HG02884 (cell line): ENCODE data around the gene CCDC117.

ENCODE experiments used
- ATAC-seq: cut with Tn5 transposase; IDR thresholded peaks from one replicate; pipeline ENCODE4 v1.9.1; 2021; ENCODE audit warnings: mild to moderate bottlenecking, moderate library complexity; ENCODE audit not compliant: unreplicated experiment

Gene CCDC117

DNA sequence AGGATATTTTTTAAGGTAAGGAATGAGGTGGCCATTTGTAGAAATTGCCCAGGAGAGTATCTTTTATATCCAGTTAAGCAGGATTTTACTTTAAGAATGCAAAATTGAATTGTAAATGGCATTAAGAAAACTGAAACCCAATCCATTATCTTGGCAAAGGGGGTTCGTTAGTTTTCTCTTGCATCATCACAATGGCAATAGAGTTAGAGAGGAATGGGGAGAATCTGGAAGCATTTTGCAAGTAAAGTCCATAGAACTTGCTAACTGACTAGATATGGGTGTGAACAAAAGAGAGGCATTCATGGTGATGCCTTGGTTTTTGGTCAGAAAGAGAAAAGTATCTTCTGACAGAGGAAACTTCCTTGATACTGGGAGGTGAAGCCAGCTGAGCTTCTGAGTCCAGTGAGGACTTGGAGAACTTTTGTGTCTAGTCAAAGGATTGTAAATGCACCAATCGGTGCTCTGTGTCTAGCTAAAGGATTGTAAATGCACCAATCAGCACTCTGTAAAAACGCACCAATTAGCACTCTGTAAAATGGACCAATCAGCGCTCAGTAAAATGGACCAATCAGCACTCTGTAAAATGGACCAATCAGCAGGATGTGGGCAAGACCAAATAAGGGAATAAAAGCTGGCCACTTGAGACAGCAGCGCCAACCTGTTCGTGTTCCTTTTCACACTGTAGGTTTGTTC, 3.6 kb upstream of the CCDC117 start:
- ATAC-seq, result no peak

DNA sequence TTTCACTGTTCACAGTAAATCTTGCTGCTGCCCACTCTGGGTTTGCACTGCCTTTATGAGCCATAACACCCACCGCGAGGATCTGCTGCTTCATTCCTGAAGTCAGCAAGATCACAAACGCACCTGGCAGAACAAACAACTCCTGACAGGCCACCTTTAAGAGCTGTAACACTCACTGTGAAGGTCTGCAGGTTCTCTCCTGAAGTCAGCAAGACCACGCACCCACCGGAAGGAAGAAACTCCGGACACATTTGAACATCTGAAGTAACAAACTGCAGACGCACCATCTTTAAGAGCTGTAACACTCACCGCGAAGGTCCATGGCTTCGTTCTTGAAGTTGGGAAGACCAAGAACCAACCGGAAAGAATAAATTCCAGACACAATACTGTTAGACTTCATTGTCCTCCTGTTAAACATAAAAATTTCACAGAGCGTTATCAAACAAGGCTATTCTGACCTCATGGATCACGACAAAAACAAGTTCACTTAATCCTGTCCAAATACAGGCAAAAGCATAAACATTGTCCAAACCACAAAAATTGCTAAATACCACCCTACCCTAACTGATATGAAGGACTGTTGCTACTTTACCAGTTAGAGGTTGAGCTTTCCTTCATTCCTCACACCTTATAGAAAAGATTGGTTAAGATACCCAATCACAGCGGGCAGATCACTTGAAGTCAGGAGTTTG, 3.0 kb upstream of the CCDC117 start:
- no peak for ATAC-seq

DNA sequence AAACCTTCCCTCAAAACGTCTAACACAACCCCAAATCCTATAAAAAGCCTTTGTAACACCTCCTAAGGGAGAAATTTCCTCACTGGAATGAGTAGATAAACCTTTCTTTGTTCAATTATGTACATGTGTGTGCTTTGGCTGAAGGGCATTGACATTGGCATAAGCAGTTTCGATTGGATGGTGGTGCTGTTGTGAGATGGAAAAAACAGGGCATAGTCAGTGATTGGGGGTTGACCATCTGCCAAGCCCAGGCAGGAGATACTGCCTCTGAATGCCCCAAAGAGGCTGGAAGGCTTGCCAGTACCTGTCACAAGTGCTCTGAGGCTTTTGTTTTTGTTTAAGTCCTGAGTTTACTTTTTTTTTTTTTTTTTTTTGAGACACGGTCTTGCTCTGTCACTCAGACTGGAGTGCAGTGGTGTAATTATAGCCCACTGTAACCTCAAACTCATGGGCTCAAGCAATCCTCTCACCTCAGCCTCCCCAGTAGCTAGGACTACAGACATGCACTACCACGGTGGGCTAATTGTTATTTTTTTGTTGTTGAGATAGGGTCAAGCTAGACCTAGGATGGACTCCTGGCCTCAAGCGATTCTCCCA, 1.2 kb upstream of the CCDC117 start:
- no peak for ATAC-seq

DNA sequence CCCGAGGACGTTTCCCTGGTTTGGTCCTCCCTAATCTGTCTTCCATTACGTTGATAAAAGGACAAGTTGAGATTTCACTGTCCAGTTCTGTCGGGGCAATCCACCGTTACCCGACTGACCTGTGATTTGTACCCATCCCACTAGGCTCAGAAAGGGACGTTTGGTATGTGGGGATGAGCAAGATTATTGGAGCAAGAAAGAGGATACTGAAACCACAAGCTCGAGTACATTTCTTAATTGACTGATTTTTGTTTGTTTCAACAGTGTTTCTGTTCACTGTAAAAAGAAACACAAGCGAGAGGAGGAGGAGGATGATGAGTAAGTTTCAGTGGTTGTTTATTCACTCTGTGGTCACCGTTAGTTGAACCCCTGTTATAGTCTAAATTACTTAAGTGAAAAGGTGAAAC, 969 bp downstream of the CCDC117 start:
- ATAC-seq, result peak; percentile 29

DNA sequence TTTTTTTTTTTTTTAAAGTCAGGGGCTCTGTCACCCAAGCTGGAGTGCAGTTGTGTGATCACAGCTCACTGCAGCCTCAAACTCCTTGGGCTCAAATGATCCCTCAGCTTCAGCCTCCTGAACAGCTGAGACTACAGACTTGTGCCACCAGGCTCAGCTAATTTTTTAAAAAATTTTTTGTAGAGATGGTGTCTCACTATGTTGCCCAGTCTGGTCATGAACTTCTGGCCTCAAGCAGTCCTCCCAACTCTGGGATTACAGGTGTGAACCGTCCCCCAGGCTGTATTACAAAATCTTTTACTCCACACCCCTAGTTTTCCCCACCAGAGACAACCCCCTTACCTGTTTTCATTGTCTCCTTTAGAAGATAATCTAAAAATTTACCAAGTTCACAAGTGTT, 1.9 kb downstream of the CCDC117 start:
- no peak for ATAC-seq

DNA sequence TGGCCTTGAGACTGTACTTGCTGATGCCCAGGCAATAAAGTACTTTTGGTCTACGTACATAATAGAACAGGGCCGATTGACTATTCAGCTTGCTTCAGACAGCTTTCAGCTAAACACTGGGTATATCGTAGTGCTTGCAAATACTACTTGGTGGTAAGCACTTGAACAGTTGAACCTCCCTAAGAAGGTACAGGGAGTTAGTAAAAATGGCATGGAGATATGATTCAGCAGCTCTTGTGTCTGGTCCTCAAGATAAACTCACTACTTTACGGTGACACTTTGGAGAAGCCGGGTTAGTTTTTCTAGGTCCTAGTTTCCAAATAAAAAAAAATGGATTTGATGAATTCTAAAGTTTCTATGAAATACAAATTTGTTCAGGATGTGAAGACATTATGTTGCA, 7.3 kb downstream of the CCDC117 start:
- ATAC-seq, result no peak

DNA sequence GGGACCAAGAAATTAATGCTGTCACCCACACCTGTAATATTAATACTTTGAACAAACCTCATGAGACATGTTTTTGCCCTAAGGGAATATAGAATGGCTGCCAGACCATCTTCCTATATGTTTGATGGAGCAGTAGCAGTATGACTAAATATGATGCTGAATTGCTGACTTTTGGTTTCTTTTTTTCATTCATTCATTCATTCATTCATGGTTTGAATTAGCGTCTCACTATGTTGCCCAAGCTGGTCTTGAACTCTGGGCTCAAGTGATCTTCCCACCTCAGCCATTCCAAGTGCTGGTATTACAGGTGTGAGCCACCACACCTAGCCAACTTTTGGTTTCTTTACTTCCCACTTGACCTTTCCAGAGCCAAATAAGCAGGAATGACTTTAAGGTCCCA, 7.8 kb downstream of the CCDC117 start:
- ATAC-seq, result no peak

DNA sequence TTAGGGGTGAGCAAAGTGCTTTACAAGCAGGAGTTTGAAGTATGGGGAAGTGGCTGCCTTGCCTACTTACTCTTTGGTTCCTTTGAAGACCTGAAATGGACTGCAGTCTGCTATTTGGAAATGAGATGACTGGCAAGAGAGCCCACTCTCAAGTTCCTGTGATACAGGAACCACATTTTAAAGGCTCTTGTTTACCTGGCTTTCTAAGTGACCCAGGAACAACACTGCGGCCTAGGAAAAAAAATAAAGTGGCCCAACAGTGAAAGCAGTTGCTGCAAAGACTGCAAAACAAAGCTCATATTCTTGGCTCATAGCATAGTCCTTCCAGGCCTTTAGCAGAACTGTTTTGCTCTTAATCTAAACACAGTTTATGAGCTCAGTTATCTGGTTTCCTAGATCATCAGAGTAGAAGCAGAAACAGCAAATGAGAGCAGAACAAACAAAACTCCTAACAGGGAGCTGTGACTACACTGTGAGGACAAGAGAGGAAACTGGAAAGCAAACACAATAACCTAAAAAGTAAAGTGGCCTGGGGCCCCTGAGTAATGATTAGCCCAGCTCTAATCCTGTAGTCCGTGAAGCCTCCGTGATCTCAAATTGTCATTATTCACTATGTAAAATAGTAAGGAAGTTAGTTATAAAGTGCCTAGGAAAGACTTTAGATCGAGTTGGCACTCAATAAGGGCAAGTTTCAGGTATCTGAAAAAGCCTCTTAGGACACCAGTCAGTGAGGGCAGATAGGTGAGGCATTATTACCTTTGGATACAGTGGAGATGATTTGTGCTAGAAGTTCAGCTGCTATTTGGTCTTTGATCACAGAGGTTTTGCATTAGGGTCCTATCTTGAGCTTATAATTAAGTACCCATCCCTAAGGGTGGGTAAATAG, 11.5 kb downstream of the CCDC117 start:
- ATAC-seq, result no peak

DNA sequence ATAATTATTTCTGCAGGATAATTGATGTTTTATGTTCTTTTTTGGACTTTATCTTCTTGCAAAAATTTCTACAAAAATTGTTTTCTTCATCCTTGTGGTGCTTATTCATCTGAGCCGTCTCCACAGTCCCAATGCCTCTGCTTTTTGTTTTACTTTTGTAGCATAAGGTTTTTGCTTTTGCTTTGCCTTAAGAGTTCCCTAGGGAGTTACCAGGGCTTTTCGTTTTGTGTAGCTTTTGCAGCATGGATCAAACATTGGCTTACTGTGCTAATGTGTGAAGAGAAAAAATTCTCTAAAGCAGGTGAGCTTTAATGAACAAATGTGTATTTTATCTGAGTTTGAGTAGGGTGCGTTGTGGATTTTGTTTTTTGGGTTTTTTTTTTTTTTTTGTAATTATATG, 16.1 kb downstream of the CCDC117 start:
- no peak for ATAC-seq

DNA sequence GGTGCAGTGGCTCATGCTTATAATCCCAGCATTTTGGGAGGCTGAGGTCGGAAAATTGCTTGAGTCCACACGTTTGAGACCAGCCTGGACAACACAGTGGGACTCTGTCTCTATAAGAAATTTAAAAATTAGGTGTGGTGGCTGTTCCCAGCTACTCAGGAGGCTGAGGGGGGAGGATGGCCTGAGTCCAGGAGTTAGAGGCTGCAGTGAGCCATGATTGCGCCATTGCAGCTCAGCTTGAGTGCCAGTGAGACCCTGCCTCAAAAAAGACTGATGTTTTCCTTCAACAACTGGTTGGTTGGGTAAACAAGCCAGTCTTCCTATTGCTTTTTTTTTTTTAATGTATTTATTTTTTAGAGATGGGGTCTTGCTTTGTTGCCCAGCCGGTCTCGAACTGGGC, 18.6 kb downstream of the CCDC117 start:
- ATAC-seq, result no peak

DNA sequence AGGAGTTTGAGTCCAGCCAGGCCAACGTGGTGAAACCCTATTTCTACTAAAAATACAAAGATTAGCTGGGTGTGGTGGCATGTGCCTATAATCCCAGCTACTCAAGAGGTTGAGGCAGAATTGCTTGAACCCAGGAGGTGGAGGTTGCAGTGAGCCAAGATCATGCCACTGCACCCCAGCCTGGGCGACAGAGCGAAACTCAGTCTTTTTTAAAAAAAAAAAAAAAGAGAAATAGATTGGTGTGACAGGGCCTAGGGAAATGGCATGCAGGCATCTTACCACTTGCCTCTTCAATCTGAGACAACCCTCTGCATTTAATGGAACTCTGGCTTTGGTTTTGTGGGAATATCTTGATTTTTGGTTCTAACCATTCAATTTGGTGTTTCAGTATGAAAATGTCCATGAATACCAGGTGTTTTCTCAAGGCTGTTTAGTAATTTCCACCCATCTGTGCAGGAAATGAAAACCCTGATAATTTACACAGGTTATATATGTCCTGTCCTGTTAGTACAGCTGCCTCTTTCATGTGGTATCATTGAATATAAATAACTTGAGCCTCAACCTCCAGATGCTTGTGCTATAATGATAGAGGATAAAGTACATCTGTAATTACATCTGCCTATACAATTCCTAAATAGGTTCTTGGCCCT, 19.5 kb downstream of the CCDC117 start:
- peak; percentile 46 for ATAC-seq

DNA sequence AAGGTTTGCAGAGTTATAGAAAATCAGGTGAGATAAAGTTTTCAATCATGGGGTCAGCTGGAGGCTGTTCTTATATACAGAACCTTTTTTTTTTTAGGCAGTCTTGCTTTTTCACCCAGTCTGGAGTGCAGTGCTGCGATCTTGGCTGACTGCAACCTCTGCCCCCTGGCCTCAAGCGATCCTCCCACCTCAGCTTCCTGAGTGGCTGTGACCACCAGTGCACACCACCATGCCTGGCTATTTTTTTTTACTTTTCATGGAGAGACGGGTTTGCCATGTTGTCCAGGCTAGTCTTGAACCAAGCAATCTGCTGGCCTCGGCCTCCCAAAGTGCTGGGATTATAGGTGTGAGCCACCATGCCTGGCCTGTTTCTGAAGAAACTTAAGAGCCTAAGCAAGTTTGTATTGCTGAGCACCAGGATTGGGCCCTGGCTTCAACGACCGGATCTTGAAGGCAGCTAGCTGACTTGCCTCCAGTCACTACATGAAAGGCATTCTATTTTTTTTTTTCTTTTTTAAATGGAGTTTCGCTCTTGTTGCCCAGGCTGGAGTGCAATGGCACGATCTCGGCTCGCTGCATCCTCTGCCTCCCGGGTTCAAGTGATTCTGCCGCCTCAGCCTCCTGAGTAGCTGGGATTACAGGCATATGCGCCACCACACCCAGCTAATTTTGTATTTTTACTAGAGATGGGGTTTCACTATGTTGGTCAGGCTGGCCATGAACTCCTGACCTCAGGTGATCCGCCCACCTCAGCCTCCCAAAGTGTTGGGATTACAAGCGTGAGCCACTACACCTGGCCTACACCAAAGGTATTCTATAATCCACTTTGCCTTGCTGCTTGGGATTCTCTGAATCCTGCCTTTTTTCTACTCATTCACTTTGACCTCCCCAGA, 20.2 kb downstream of the CCDC117 start:
- ATAC-seq, result peak; percentile 37

DNA sequence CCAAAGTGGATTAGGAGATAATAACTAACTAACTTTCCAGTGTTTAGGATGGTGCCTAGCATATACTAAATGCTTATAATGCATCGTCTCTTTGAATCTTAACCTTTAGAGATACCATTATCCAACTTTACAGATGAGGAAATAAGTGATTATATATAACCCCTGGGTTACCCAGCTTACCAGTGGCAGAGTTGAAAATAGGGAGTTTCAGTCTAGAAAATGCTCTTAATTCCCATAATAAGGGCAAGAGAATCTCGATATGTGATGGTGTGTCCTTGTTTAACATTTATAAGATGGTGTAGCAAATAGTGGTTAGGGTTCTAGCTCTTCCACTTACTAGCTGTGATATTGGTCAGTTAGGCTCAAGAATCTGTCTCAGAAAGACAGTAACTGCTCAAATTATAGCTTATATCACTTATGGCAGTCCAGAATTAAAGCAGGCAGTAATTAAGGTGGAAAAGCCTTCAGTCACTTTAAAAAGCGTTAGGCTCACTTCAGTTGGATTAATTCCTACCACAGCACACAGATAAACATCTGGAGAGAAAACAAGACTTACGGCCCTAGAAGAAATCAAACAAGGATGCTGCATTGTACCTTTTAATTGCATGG, 21.6 kb downstream of the CCDC117 start:
- no peak for ATAC-seq

DNA sequence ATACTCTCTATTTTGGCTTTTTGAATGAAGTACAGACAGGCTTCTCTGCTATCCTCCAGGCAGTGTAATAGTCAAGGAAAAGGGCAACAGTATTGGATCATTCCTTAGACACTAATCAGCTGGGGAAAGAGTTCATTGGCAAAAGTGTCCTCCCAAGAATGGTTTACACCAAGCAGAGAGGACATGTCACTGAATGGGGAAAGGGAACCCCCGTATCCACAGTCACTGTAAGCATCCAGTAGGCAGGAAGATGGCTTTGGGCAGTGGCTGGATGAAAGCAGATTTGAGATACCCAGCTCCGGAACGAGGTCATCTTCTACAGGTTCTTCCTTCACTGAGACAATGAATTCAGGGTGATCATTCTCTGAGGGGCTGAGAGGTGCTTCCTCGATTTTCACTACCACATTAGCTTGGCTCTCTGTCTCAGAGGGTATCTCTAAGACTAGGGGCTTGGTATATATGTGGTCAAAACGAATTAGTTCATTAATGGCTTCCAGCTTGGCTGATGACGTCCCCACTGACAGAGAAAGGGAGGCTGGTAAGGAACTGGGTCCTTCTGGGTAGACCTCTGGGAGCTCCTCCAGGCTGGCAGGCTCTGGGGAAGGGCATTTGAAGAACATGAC, 22.7 kb downstream of the CCDC117 start:
- ATAC-seq, result no peak

DNA sequence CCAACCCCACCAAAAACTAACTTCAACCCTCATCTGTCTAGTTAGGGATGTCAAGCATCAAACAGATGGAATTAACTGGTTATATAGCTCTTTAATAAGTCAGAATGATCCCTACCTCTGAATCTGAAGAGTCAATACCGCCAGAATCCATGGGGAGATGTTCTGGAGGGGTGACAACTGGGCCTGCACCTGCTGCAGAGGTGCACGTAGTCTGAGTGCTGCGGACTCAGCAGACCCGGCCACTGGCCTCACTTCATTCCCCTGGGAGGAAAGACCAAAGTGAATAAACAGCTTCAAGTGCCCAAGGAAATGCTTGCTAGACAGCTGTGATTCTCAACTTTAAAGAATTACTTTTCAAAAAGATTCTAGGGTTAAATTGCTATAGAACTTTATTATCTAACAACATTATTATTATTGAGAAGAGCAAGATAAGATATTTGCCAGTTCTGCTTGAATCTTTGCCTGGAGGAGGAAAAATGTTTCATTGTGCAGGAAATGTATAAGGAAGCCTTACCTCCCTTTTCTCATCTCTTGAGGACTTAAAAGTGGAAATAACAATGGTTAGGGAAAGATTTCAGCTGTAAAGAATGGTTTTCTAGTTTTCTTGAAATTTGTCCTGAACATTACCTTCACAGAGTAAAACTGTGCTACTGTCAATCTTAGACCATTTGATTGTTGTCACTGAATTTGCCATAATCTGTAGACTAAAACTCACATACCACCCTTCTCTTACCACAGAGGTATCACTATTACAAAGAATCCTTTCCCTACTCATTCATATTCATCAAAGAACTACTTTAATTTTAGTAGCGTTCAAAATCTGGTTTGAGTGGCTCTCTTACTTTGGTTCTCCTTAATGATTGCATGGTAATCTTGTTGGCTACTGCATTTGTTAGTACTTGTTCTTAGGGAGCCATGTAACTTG, 23.7 kb downstream of the CCDC117 start:
- no peak for ATAC-seq

DNA sequence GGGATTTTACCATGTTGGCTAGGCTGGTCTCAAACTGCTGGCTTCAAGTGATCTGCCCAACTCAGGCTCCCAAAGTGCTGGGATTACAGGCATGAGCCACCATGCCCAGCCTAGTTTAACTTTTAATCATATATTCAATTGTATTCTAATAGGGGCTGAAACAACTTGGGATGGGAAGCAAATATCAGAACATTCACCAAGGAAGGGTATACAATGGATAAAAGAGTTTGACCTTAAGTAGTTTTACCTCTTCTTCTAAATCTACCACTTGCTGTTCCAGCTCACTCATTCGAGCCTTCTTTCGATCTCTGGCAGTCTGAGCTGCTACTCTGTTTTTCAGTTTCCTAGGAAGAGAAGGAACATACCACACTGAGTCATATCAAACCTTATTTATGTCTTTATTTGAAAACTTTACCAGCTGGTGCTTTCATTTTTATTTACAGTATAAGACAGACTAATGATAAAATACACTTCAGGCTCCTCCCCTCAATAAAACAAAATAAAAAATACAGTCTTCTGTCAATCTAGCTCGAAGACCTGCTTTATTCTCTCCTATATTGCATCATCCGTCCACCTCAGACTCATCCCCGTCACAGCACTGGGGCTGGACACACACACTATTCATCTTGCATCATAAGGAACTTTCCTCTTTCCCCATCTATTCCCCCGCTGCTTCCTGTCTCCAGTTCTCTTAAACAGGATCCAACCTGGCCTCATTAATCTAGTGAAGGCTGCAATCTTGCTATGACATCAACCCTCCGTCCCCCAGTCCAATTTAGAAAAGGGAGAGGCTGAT, 26.5 kb downstream of the CCDC117 start:
- ATAC-seq, result no peak
